K562 (cell line): ENCODE measurements around the gene UNC50. TPM values are rescaled to one million over a fixed set of nuclear protein-coding genes. Genes with fewer than 3 reads are reported as not detected.

ENCODE experiments used
- ATAC-seq: fragments of 200-7000 bp; cut with Tn5 transposase; 3 replicates; pipeline ENCODE4 v1.9.1; 2020; ENCODE audit warnings: moderate library complexity
- BruUV-seq: library from RNA; stranded (reverse); fragments of 400-500 nt; replicated peaks from 2 replicates; lab custom pipeline; 2021; lab: Mats Ljungman, UMichigan
- CTCF ChIA-PET: fragments of 300-600 bp; formaldehyde crosslinking; extraction: SDS; loops from one replicate; lab custom pipeline; 2021; ENCODE audit warnings: low intra/inter-chr PET ratio; lab: Yijun Ruan, JAX
- POLR2A ChIA-PET: fragments of 300-600, 350-650 bp; sonication (Branson Sonifier 250); formaldehyde crosslinking; extraction: SDS; loops from one replicate; lab custom pipeline; 2021; ENCODE audit warnings: antibody characterized with exemption, inconsistent platforms; lab: Yijun Ruan, JAX
- DNase-seq, 4 experiments: peaks; one replicate each; pipeline versions ENCODE4 v3.0.0 to v3.0.0-alpha.2; 2011 to 2018; ENCODE audit warnings: low spot score in 3 of 4, mixed read lengths in 3 of 4; ENCODE audit errors: extremely low read depth in 1 of 4
- FAIRE-seq: peaks from 2 replicates; lab custom pipeline; 2011; peaks lifted over from hg19 to GRCh38; lab: Jason Lieb, UNC
- H2AFZ ChIP-seq: 2 replicates; pipeline ENCODE4 v1.6.0; 2011; ENCODE audit warnings: low read depth, low read length, control low read depth, inconsistent platforms
- H3K27ac ChIP-seq: fragments of 200-600 bp; 3 replicates; pipeline ENCODE4 v1.8.0; 2011; ENCODE audit warnings: low read depth, mild to moderate bottlenecking, control low read depth, inconsistent platforms, low read length, moderate library complexity, mixed read lengths; ENCODE audit errors: extremely low read depth
- H3K27me3 ChIP-seq, 2 experiments: fragments of 300-600 bp in 1 of 2; 2 replicates in 1 of 2; 3 replicates in 1 of 2; pipeline versions ENCODE4 v1.6.0 to v1.8.0; 2011; ENCODE audit warnings: inconsistent platforms in 2 of 2, low read length in 2 of 2, mild to moderate bottlenecking in 1 of 2, mixed read lengths in 1 of 2, moderate library complexity in 1 of 2; ENCODE audit not compliant: control insufficient read depth in 2 of 2, insufficient read depth in 2 of 2
- H3K36me3 ChIP-seq: fragments of 300-600 bp; 3 replicates; pipeline ENCODE4 v1.8.0; 2011; ENCODE audit warnings: mild to moderate bottlenecking, low read length, inconsistent platforms; ENCODE audit not compliant: control insufficient read depth, insufficient read depth
- H3K4me1 ChIP-seq, 2 experiments: fragments of 200-600 bp in 1 of 2; replicated peaks in 1 of 2; 2 replicates in 1 of 2; 3 replicates in 1 of 2; pipeline versions ENCODE4 v1.5.1 to v1.8.0; 2011; ENCODE audit warnings: inconsistent platforms in 2 of 2, low read length in 2 of 2, mild to moderate bottlenecking in 1 of 2, mixed read lengths in 1 of 2, moderate library complexity in 1 of 2; ENCODE audit not compliant: control insufficient read depth in 2 of 2, insufficient read depth in 2 of 2
- H3K4me2 ChIP-seq: 2 replicates; pipeline ENCODE4 v1.6.1; 2011; ENCODE audit warnings: low read length, control low read depth, inconsistent platforms, mixed read lengths; ENCODE audit not compliant: insufficient read depth
- H3K4me3 ChIP-seq: fragments of 200-600 bp; sonication (generic), shearing (Covaris generic); 2 replicates; pipeline ENCODE4 v1.5.1; 2016; ENCODE audit warnings: control low read depth, inconsistent platforms
- H3K79me2 ChIP-seq: fragments of 200-600 bp; 3 replicates; pipeline ENCODE4 v1.8.0; 2011; ENCODE audit warnings: low read length, inconsistent platforms; ENCODE audit not compliant: control insufficient read depth, insufficient read depth
- H3K9ac ChIP-seq, 2 experiments: 2 replicates each; pipeline versions ENCODE4 v1.6.0 to v1.6.1; 2011; ENCODE audit warnings: low read depth in 2 of 2, low read length in 2 of 2, control low read depth in 1 of 2, inconsistent platforms in 1 of 2, mild to moderate bottlenecking in 1 of 2, mixed read lengths in 1 of 2; ENCODE audit not compliant: insufficient read depth in 1 of 2
- H3K9me1 ChIP-seq: one replicate; pipeline ENCODE4 v1.6.0; 2011; ENCODE audit warnings: inconsistent platforms, mild to moderate bottlenecking, low read length, moderate library complexity; ENCODE audit not compliant: control insufficient read depth, insufficient read depth
- H3K9me3 ChIP-seq: replicated peaks from 2 replicates; pipeline ENCODE4 v1.5.1; 2011; ENCODE audit warnings: low read depth, low read length, inconsistent platforms; ENCODE audit not compliant: control insufficient read depth, insufficient read depth
- H4K20me1 ChIP-seq: replicated peaks from 2 replicates; pipeline ENCODE4 v1.6.1; 2011; ENCODE audit warnings: low read length, inconsistent platforms, mixed read lengths; ENCODE audit not compliant: control insufficient read depth, insufficient read depth
- GTF2B ChIP-seq: IDR thresholded peaks from 2 replicates; pipeline ENCODE4 v1.6.1; 2011; ENCODE audit not compliant: insufficient read length; ENCODE audit errors: extremely low read depth
- IRF2 ChIP-seq: sonication (generic); formaldehyde crosslinking; IDR thresholded peaks from 2 replicates; pipeline ENCODE4 v1.8.1; 2022; ENCODE audit warnings: mild to moderate bottlenecking, missing genetic modification reagents
- LEF1 ChIP-seq: fragments of 450-650 bp; IDR thresholded peaks from 2 replicates; pipeline ENCODE4 v1.6.1; 2016; ENCODE audit warnings: mild to moderate bottlenecking
- MECOM ChIP-seq: fragments of 250-450 bp; sonication (Bioruptor Pico); IDR thresholded peaks from 2 replicates; pipeline ENCODE4 v1.8.0; 2022; ENCODE audit warnings: inconsistent platforms
- POLR3G ChIP-seq: IDR thresholded peaks from 2 replicates; pipeline ENCODE4 v1.6.1; 2011; ENCODE audit not compliant: insufficient read length, insufficient replicate concordance; ENCODE audit errors: extremely low read depth
- U2AF2 ChIP-seq: fragments of 200-400 bp; formaldehyde crosslinking; optimal IDR thresholded peaks from 2 replicates; pipeline ENCODE3; 2017; ENCODE audit warnings: low read depth, mild to moderate bottlenecking, low read length
- ZNF384 ChIP-seq: IDR thresholded peaks from 2 replicates; pipeline ENCODE4 v1.6.1; 2012; ENCODE audit warnings: low read depth, low read length, improper control_type of control experiment
- ZNF41 ChIP-seq: fragments of 250-450 bp; sonication (Bioruptor Pico); conservative IDR thresholded peaks from 2 replicates; pipeline ENCODE4 v1.4.0; 2020; ENCODE audit warnings: mild to moderate bottlenecking
- WGBS: fragments of 100-300 bp; shearing (Covaris generic); methylation state at CpG from one replicate; pipeline ENCODE4 v1.1.6; 2016; ENCODE audit warnings: low coverage, mixed read lengths; ENCODE audit not compliant: insufficient coverage; ENCODE audit errors: missing lambda C conversion rate; 5-methylcytosine and 5-hydroxymethylcytosine counted together
- in situ Hi-C: fragments of 300-500 bp; cut with MboI; formaldehyde crosslinking; loops from 4 replicates; pipeline ENCODE4 v1.15.0; 2018; ENCODE audit warnings: inconsistent platforms, mixed read lengths
- intact Hi-C: fragments of 100-400 bp; cut with micrococcal nuclease; formaldehyde crosslinking; loops from 2 replicates; pipeline ENCODE4 v1.14.2; 2022
- polyA plus RNA-seq, 8 experiments: library from polyadenylated mRNA; depleted of rRNA in 4 of 8; stranded (reverse) in 5 of 8; unstranded in 3 of 8; fragments of >200 nt; fragmentation: Nextera tagmentation in 2 of 8; fragmentation: Illumina TruSeq in 1 of 8; extraction: Ambion mirVana in 2 of 8; extraction: Trizol in 1 of 8; gene quantifications; 2 replicates each; pipeline versions ENCODE4 v1.2.1 to v1.2.3, GENCODE V29; 2011 to 2014; ENCODE audit warnings: inconsistent platforms in 1 of 8, missing spikeins in 1 of 8
- total RNA-seq, 7 experiments: library from RNA; depleted of rRNA in 6 of 7; stranded (reverse); fragments of >200 nt in 6 of 7; fragmentation: Illumina TruSeq in 2 of 7; extraction: Trizol in 2 of 7; gene quantifications; 2 replicates each; pipeline versions ENCODE4 v1.2.1 to v1.2.3, GENCODE V29; 2011 to 2021; ENCODE audit warnings: low replicate concordance in 1 of 7

The UNC50 gene
- total and polyA plus RNA-seq, 9 of the 15 experiments (the other 6 are each of a cell fraction or from before 2014, with no cell fraction given): 30.0 to 52.9 (median 35.9) TPM

GRCh38 chr2:98565941-98566340 lies 42.4 kb upstream of the UNC50 start (continued):
- TF ChIP-seq GTF2B: no peak
- TF ChIP-seq LEF1: no peak
- no peak for TF ChIP-seq ZNF384

DNA sequence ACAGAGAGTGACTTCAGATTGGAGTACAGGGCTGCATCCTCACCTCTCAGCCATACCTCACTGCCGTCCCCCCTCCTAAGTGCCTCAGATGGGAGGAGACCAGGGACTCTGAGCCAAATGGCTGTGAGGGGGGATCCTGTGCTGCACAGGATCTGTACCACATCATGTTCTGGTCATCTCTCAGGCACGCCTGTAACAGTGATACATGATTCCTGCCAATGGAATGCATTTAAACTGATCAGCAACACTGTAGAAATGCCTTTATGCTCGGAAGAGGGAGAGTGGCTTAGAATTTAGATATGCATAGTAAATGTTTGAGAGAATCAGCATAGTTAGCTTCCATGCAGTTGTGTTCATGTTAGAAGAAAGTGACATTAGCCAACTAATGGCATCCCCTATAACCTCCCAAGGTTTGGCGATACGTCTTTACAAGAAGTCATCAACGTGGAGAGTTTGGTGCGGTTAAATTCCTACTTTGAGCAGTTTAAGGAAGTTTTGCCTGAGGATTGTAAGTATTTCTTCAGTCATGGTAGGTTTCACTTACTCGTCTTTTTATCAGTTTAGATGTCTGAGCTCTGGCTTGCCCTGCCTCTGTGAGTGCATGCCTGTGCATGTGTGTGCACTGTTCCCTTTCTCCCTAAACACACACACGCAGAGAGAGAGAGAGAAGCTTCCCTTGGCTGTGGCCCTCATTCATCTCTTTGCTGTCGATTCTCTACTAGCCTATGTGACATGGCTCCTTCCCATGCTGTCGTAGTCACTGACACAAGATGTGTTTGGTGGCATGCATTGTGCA lies 40.0 kb upstream of the UNC50 start:
- POLR2A ChIA-PET: interaction anchor here (1.6 to 2.3 kb wide), 2 partner anchors 8 to 11 kb away, joined by 4 to 11 read pairs; no protein-coding TSS in a partner anchor
- FAIRE-seq: no peak

More for the DNA sequence above, 40.0 kb upstream of the UNC50 start:
- Histone ChIP-seq H3K9me1 (no peaks in the 10 kb centered on the region), H3K27ac (no peak overlapping the region), H3K36me3 (peaks cover 40% of the 10 kb centered on the region; the same call in 2 of the 3 replicates), H4K20me1 (no peaks in the 10 kb centered on the region; the same call in 1 of the 2 replicates), H3K4me1 (no peaks in the 10 kb centered on the region), H3K4me2 (no peak overlapping the region), H2AFZ (no peak overlapping the region), H3K79me2 (no peaks in the 10 kb centered on the region), H3K27me3 (no peaks in the 10 kb centered on the region), H3K9me3 (no peaks in the 10 kb centered on the region), H3K4me3 (no peak overlapping the region), H3K9ac (no peak overlapping the region)
- CTCF ChIA-PET: no interaction called here
- intact Hi-C loops: no loop called here
- DNase-seq (no peak), ATAC-seq (no peak)
- no TSS peak for BruUV-seq
- TF ChIP-seq MECOM (CRISPR knock-in tag) (no peak), ZNF41 (CRISPR knock-in tag) (no peak), U2AF2 (no peak), POLR3G (no peak), IRF2 (no peak)
- in situ Hi-C loops: no loop called here
- 71% methylated on average over 9 of the region's 11 CpGs for WGBS
